Embryonic facial prominence (tissue), 1 donor: ENCODE results near the gene NEUROD6.

Source experiments
- DNase-seq: peaks from one replicate; pipeline ENCODE4 v3.0.0-alpha.2; 2016; ENCODE audit errors: extremely low spot score

The NEUROD6 gene

GRCh38 chr7:31340603-31341002 is at the start of gene NEUROD6:
TSS of gene NEUROD6 (minus strand) at chr7:31340726. CDS start at chr7:31339268, 1,458 bp downstream.
- DNase-seq = no peak

GRCh38 chr7:31384466-31384865 is 43.9 kb upstream of the NEUROD6 start:
- DNase-seq = no peak

GRCh38 chr7:31382722-31383121 is 42.2 kb upstream of the NEUROD6 start:
- no peak for DNase-seq

GRCh38 chr7:31373337-31374289 is 33.1 kb upstream of the NEUROD6 start:
- DNase-seq = no peak

GRCh38 chr7:31372231-31372959 is 31.9 kb upstream of the NEUROD6 start:
- no peak for DNase-seq

GRCh38 chr7:31371621-31372020 is 31.1 kb upstream of the NEUROD6 start:
- no peak for DNase-seq

GRCh38 chr7:31370609-31371008 is 30.1 kb upstream of the NEUROD6 start:
- no peak for DNase-seq

GRCh38 chr7:31368620-31369019 is 28.1 kb upstream of the NEUROD6 start:
- DNase-seq = no peak

GRCh38 chr7:31363496-31363895 is 23.0 kb upstream of the NEUROD6 start:
- DNase-seq = no peak

GRCh38 chr7:31363051-31363450 is 22.5 kb upstream of the NEUROD6 start:
- no peak for DNase-seq

- DNase-seq = no peak
Measured at GRCh38 chr7:31362401-31362800, 21.9 kb upstream of the NEUROD6 start.

- DNase-seq = no peak
Measured at GRCh38 chr7:31358467-31358866, 17.9 kb upstream of the NEUROD6 start.

GRCh38 chr7:31345421-31345820 is 4.9 kb upstream of the NEUROD6 start:
- no peak for DNase-seq

GRCh38 chr7:31343516-31344305 is 3.2 kb upstream of the NEUROD6 start:
- DNase-seq = no peak

- DNase-seq = no peak
Measured at GRCh38 chr7:31341141-31341540, 615 bp upstream of the NEUROD6 start.

GRCh38 chr7:31340051-31340450 is 475 bp downstream of the NEUROD6 start:
- no peak for DNase-seq

- no peak for DNase-seq
Measured at GRCh38 chr7:31338706-31339105, 1.8 kb downstream of the NEUROD6 start.

GRCh38 chr7:31337002-31337565 is 3.4 kb downstream of the NEUROD6 start:
- no peak for DNase-seq

- no peak for DNase-seq
Measured at GRCh38 chr7:31336202-31337001, 4.1 kb downstream of the NEUROD6 start.

- DNase-seq = no peak
Measured at GRCh38 chr7:31335884-31336201, 4.7 kb downstream of the NEUROD6 start.
